K562 (cell line): ENCODE measurements around the gene FOXA3. TPM values are rescaled to one million over a fixed set of nuclear protein-coding genes. Genes with fewer than 3 reads are reported as not detected.

Source experiments
- ATAC-seq: fragments of 200-7000 bp; cut with Tn5 transposase; 3 replicates; pipeline ENCODE4 v1.9.1; 2020; ENCODE audit warnings: moderate library complexity
- BruUV-seq: library from RNA; stranded (reverse); fragments of 400-500 nt; replicated peaks from 2 replicates; lab custom pipeline; 2021; lab: Mats Ljungman, UMichigan
- CTCF ChIA-PET: fragments of 300-600 bp; formaldehyde crosslinking; extraction: SDS; loops from one replicate; lab custom pipeline; 2021; ENCODE audit warnings: low intra/inter-chr PET ratio; lab: Yijun Ruan, JAX
- POLR2A ChIA-PET: fragments of 300-600, 350-650 bp; sonication (Branson Sonifier 250); formaldehyde crosslinking; extraction: SDS; loops from one replicate; lab custom pipeline; 2021; ENCODE audit warnings: antibody characterized with exemption, inconsistent platforms; lab: Yijun Ruan, JAX
- DNase-seq, 4 experiments: peaks; one replicate each; pipeline versions ENCODE4 v3.0.0 to v3.0.0-alpha.2; 2011 to 2018; ENCODE audit warnings: low spot score in 3 of 4, mixed read lengths in 3 of 4; ENCODE audit errors: extremely low read depth in 1 of 4
- FAIRE-seq: peaks from 2 replicates; lab custom pipeline; 2011; peaks lifted over from hg19 to GRCh38; lab: Jason Lieb, UNC
- H2AFZ ChIP-seq: 2 replicates; pipeline ENCODE4 v1.6.0; 2011; ENCODE audit warnings: low read depth, low read length, control low read depth, inconsistent platforms
- H3K27ac ChIP-seq: fragments of 200-600 bp; 3 replicates; pipeline ENCODE4 v1.8.0; 2011; ENCODE audit warnings: low read depth, mild to moderate bottlenecking, control low read depth, inconsistent platforms, low read length, moderate library complexity, mixed read lengths; ENCODE audit errors: extremely low read depth
- H3K27me3 ChIP-seq, 2 experiments: fragments of 300-600 bp in 1 of 2; 2 replicates in 1 of 2; 3 replicates in 1 of 2; pipeline versions ENCODE4 v1.6.0 to v1.8.0; 2011; ENCODE audit warnings: inconsistent platforms in 2 of 2, low read length in 2 of 2, mild to moderate bottlenecking in 1 of 2, mixed read lengths in 1 of 2, moderate library complexity in 1 of 2; ENCODE audit not compliant: control insufficient read depth in 2 of 2, insufficient read depth in 2 of 2
- H3K36me3 ChIP-seq: fragments of 300-600 bp; 3 replicates; pipeline ENCODE4 v1.8.0; 2011; ENCODE audit warnings: mild to moderate bottlenecking, low read length, inconsistent platforms; ENCODE audit not compliant: control insufficient read depth, insufficient read depth
- H3K4me1 ChIP-seq, 2 experiments: fragments of 200-600 bp in 1 of 2; replicated peaks in 1 of 2; 2 replicates in 1 of 2; 3 replicates in 1 of 2; pipeline versions ENCODE4 v1.5.1 to v1.8.0; 2011; ENCODE audit warnings: inconsistent platforms in 2 of 2, low read length in 2 of 2, mild to moderate bottlenecking in 1 of 2, mixed read lengths in 1 of 2, moderate library complexity in 1 of 2; ENCODE audit not compliant: control insufficient read depth in 2 of 2, insufficient read depth in 2 of 2
- H3K4me2 ChIP-seq: 2 replicates; pipeline ENCODE4 v1.6.1; 2011; ENCODE audit warnings: low read length, control low read depth, inconsistent platforms, mixed read lengths; ENCODE audit not compliant: insufficient read depth
- H3K4me3 ChIP-seq: fragments of 200-600 bp; sonication (generic), shearing (Covaris generic); 2 replicates; pipeline ENCODE4 v1.5.1; 2016; ENCODE audit warnings: control low read depth, inconsistent platforms
- H3K79me2 ChIP-seq: fragments of 200-600 bp; 3 replicates; pipeline ENCODE4 v1.8.0; 2011; ENCODE audit warnings: low read length, inconsistent platforms; ENCODE audit not compliant: control insufficient read depth, insufficient read depth
- H3K9ac ChIP-seq, 2 experiments: 2 replicates each; pipeline versions ENCODE4 v1.6.0 to v1.6.1; 2011; ENCODE audit warnings: low read depth in 2 of 2, low read length in 2 of 2, control low read depth in 1 of 2, inconsistent platforms in 1 of 2, mild to moderate bottlenecking in 1 of 2, mixed read lengths in 1 of 2; ENCODE audit not compliant: insufficient read depth in 1 of 2
- H3K9me1 ChIP-seq: one replicate; pipeline ENCODE4 v1.6.0; 2011; ENCODE audit warnings: inconsistent platforms, mild to moderate bottlenecking, low read length, moderate library complexity; ENCODE audit not compliant: control insufficient read depth, insufficient read depth
- H3K9me3 ChIP-seq: replicated peaks from 2 replicates; pipeline ENCODE4 v1.5.1; 2011; ENCODE audit warnings: low read depth, low read length, inconsistent platforms; ENCODE audit not compliant: control insufficient read depth, insufficient read depth
- H4K20me1 ChIP-seq: replicated peaks from 2 replicates; pipeline ENCODE4 v1.6.1; 2011; ENCODE audit warnings: low read length, inconsistent platforms, mixed read lengths; ENCODE audit not compliant: control insufficient read depth, insufficient read depth
- CEBPZ ChIP-seq: fragments of 150-350 bp; IDR thresholded peaks from 2 replicates; pipeline ENCODE4 v1.6.1; 2014; ENCODE audit warnings: low read depth, mild to moderate bottlenecking, low read length, borderline replicate concordance
- E2F4 ChIP-seq: sonication (generic); formaldehyde crosslinking; IDR thresholded peaks from 2 replicates; pipeline ENCODE4 v1.8.0; 2022; ENCODE audit warnings: mild to moderate bottlenecking, low read depth, missing genetic modification reagents
- LARP7 ChIP-seq: fragments of 450-650 bp; IDR thresholded peaks from 2 replicates; pipeline ENCODE4 v1.6.1; 2016
- LEF1 ChIP-seq: fragments of 450-650 bp; IDR thresholded peaks from 2 replicates; pipeline ENCODE4 v1.6.1; 2016; ENCODE audit warnings: mild to moderate bottlenecking
- XRCC3 ChIP-seq: fragments of 450-650 bp; IDR thresholded peaks from 2 replicates; pipeline ENCODE4 v1.6.1; 2017; ENCODE audit warnings: mild to moderate bottlenecking, moderate library complexity
- ZBTB1 ChIP-seq: sonication (generic); formaldehyde crosslinking; IDR thresholded peaks from 2 replicates; pipeline ENCODE4 v1.8.1; 2023; ENCODE audit warnings: missing genetic modification reagents, low read depth, mild to moderate bottlenecking, borderline replicate concordance
- ZC3H4 ChIP-seq: sonication (generic); formaldehyde crosslinking; IDR thresholded peaks from 2 replicates; pipeline ENCODE4 v1.9.0; 2021; ENCODE audit warnings: missing genetic modification reagents, borderline replicate concordance
- ZNF449 ChIP-seq: fragments of 250-450 bp; sonication (Bioruptor Pico); IDR thresholded peaks from 2 replicates; pipeline ENCODE4 v1.8.0; 2022; ENCODE audit warnings: moderate library complexity, mild to moderate bottlenecking, inconsistent platforms
- ZNF740 ChIP-seq, 3 experiments: fragments of 200-800 bp in 1 of 3; sonication (Bioruptor generic) in 1 of 3; sonication (generic) in 1 of 3; formaldehyde crosslinking in 1 of 3; IDR thresholded peaks; 2 replicates each; pipeline versions ENCODE4 v1.6.1 to v1.8.0; 2016 to 2022; ENCODE audit warnings: mild to moderate bottlenecking in 2 of 3, missing compliant biosample characterization in 2 of 3, missing genetic modification characterization in 2 of 3, missing genetic modification reagents in 1 of 3
- WGBS: fragments of 100-300 bp; shearing (Covaris generic); methylation state at CpG from one replicate; pipeline ENCODE4 v1.1.6; 2016; ENCODE audit warnings: low coverage, mixed read lengths; ENCODE audit not compliant: insufficient coverage; ENCODE audit errors: missing lambda C conversion rate; 5-methylcytosine and 5-hydroxymethylcytosine counted together
- in situ Hi-C: fragments of 300-500 bp; cut with MboI; formaldehyde crosslinking; loops from 4 replicates; pipeline ENCODE4 v1.15.0; 2018; ENCODE audit warnings: inconsistent platforms, mixed read lengths
- intact Hi-C: fragments of 100-400 bp; cut with micrococcal nuclease; formaldehyde crosslinking; loops from 2 replicates; pipeline ENCODE4 v1.14.2; 2022
- polyA plus RNA-seq, 8 experiments: library from polyadenylated mRNA; depleted of rRNA in 4 of 8; stranded (reverse) in 5 of 8; unstranded in 3 of 8; fragments of >200 nt; fragmentation: Nextera tagmentation in 2 of 8; fragmentation: Illumina TruSeq in 1 of 8; extraction: Ambion mirVana in 2 of 8; extraction: Trizol in 1 of 8; gene quantifications; 2 replicates each; pipeline versions ENCODE4 v1.2.1 to v1.2.3, GENCODE V29; 2011 to 2014; ENCODE audit warnings: inconsistent platforms in 1 of 8, missing spikeins in 1 of 8
- total RNA-seq, 7 experiments: library from RNA; depleted of rRNA in 6 of 7; stranded (reverse); fragments of >200 nt in 6 of 7; fragmentation: Illumina TruSeq in 2 of 7; extraction: Trizol in 2 of 7; gene quantifications; 2 replicates each; pipeline versions ENCODE4 v1.2.1 to v1.2.3, GENCODE V29; 2011 to 2021; ENCODE audit warnings: low replicate concordance in 1 of 7

Gene FOXA3
- total and polyA plus RNA-seq, 9 of the 15 experiments (the other 6 are each of a cell fraction or from before 2014, with no cell fraction given): 1.3 to 15.5 (median 4.7) TPM

GRCh38 chr19:45882652-45883585 is 18.8 kb downstream of the FOXA3 start (continued):
- TF ChIP-seq E2F4 (CRISPR knock-in tag) (no peak), LARP7 (no peak), ZC3H4 (CRISPR knock-in tag) (no peak), ZNF449 (CRISPR knock-in tag) (no peak)

- intact Hi-C loops: loop anchor here (1.0 kb wide), 2 partner anchors 20 to 66 kb away; partner anchors contain the start of gene SYMPK
- H3K4me2 ChIP-seq: no peak overlapping the region
- H3K9me3 ChIP-seq: no peaks in the 10 kb centered on the region
- no TSS peak for BruUV-seq
- peaks cover 25% of the 10 kb centered on the region for H3K79me2 ChIP-seq
- H2AFZ ChIP-seq: no peak overlapping the region
- in situ Hi-C loops: no loop called here
- CTCF ChIA-PET: interaction anchor here (0.5 to 4.9 kb wide), 3 partner anchors 19 to 66 kb away, joined by 3 to 102 read pairs (median 56); partner anchors contain the start of genes FOXA3 and SYMPK
- no peak for DNase-seq
- POLR2A ChIA-PET: interaction anchor here (0.6 kb wide), 1 partner anchor 20 kb away, joined by 4 read pairs; no protein-coding TSS in a partner anchor
- H3K4me1 ChIP-seq: peaks cover 37 to 58% of the 10 kb centered on the region in 2 experiments; a peak in 4 of 5 replicates
- H3K36me3 ChIP-seq: peaks cover 13% of the 10 kb centered on the region; the same call in 1 of the 3 replicates
- no peaks in the 10 kb centered on the region for H3K9me1 ChIP-seq
- no peak for ATAC-seq
- H3K27me3 ChIP-seq: no peaks in the 10 kb centered on the region
- no CpG with 5 or more reads among the region's 5 CpGs for WGBS
- H4K20me1 ChIP-seq: no peaks in the 10 kb centered on the region
- H3K9ac ChIP-seq: peak overlapping the region in 1 of 2 experiments; percentile 49; a peak in 1 of 4 replicates
- H3K27ac ChIP-seq: no peak overlapping the region
- no peak overlapping the region for H3K4me3 ChIP-seq
- FAIRE-seq: no peak
- TF ChIP-seq CEBPZ (no peak), LEF1 (0 out of 2 replicates have a peak, but pooled peaks have one; percentile 1), ZNF740 (CRISPR knock-in tag; IDR thresholded peaks at IDR 0.05) (peak; percentile 63), ZNF740 (tag; IDR thresholded peaks at IDR 0.05) (peak in 1 of 2 experiments; percentile 31; a peak in 1 of 4 replicates), ZBTB1 (CRISPR knock-in tag) (0 out of 2 replicates have a peak, but pooled peaks have one; percentile 35), XRCC3 (no peak)
These were observed 19.4 kb downstream of the FOXA3 start for GRCh38 chr19:45883586-45883880.
